Duodenal mucosa (tissue), 2 donors: ENCODE results near the gene FOXA1.

ENCODE experiments used
- H3K27ac ChIP-seq: one replicate; pipeline ENCODE4 v1.7.0; 2013; ENCODE audit warnings: low read depth, low read length
- H3K27me3 ChIP-seq, 2 donors: one replicate each; pipeline ENCODE4 v1.7.0; 2013; ENCODE audit warnings: low read length in 2 of 2, control low read depth in 1 of 2; ENCODE audit not compliant: insufficient read depth in 2 of 2, control insufficient read depth in 1 of 2
- H3K36me3 ChIP-seq, 2 donors: one replicate each; pipeline ENCODE4 v1.7.0; 2013; ENCODE audit warnings: low read length in 2 of 2, control low read depth in 1 of 2; ENCODE audit not compliant: insufficient read depth in 2 of 2, control insufficient read depth in 1 of 2
- H3K4me1 ChIP-seq, 2 donors: one replicate each; pipeline ENCODE4 v1.7.0; 2013; ENCODE audit warnings: low read length in 2 of 2, control low read depth in 1 of 2; ENCODE audit not compliant: insufficient read depth in 2 of 2, control insufficient read depth in 1 of 2
- H3K4me3 ChIP-seq, 2 donors: one replicate each; pipeline ENCODE4 v1.7.0; 2013; ENCODE audit warnings: low read length in 2 of 2, low read depth in 1 of 2
- H3K9ac ChIP-seq, 2 donors: one replicate each; pipeline ENCODE4 v1.7.0; 2013; ENCODE audit warnings: low read length in 2 of 2, low read depth in 1 of 2
- H3K9me3 ChIP-seq, 2 donors: one replicate each; pipeline ENCODE4 v1.7.0; 2013; ENCODE audit warnings: low read length in 2 of 2, control low read depth in 1 of 2; ENCODE audit not compliant: control insufficient read depth in 1 of 2

The FOXA1 gene

DNA sequence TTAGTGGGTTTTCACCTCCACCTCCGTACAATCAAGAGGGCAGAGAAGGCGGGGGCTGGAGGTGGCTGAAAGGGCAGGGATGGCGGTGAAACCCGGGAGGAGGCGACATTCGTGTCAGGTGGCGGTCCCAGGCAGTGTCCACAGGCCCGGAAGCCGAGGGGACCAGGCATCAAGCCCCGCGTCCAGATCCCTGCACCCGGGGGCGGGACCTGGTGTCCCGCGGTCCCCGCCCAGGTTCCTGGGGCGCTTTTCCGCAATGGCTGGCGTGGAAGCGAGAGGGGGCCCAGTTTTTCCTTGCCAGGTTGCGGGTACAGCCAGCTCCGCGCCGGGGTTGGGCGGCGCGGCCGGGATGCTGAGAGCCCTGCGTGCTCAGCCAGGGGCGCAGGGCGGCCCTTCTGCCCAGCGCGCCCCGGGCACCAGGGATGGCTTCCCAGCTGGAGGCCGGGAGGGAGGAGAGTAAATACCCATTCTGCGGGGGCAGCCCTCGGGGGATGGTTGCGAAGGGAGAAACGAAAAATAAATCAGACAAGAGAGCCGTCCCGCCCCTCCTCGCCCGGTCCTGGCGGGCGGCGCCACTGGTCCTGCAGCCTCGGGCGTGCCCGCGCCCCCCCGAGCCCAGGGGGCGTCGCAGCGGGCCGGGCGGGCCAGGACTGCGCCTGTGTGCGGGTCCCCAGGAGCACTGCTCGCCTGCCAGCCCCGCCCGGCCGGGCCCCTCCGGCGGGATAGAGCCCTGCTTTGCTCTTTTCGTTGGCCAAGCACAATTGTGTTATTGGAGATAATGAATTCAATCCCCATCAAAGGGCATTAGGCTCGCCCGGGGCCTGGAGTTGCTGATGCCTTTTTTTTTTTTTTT lies 11.5 kb downstream of the FOXA1 start:
- H3K4me3 ChIP-seq = peak overlapping the region; percentile 65 to 71
- peaks cover 0 to 6% of the 10 kb centered on the region in 2 donors for H3K4me1 ChIP-seq
- no peak overlapping the region for H3K27ac ChIP-seq
- H3K9me3 ChIP-seq = no peaks in the 10 kb centered on the region
- H3K9ac ChIP-seq = peak overlapping the region; percentile 47 to 50
- H3K27me3 ChIP-seq = peaks cover 10 to 20% of the 10 kb centered on the region in 2 donors
- no peaks in the 10 kb centered on the region for H3K36me3 ChIP-seq

DNA sequence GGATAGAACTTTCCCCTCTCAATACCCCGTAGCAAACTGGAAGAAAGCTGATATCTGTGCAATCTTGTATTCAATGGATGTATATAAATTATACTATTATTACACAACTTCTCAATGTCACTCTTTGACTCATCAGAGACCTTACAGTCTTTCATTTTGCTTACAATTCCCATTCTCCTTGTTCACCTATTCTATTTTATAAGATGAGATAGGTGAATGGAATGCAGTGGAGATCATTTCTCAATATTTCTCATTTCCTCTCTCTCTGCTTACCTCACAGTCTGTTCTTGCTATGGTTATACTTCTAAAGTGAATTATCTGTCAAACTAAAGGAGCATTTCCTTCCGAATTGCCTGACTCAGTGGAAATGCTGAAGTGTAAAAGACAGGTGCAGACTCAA lies 14.9 kb downstream of the FOXA1 start:
- Histone ChIP-seq H3K9me3 (no peaks in the 10 kb centered on the region), H3K27ac (no peak overlapping the region), H3K36me3 (no peaks in the 10 kb centered on the region)

DNA sequence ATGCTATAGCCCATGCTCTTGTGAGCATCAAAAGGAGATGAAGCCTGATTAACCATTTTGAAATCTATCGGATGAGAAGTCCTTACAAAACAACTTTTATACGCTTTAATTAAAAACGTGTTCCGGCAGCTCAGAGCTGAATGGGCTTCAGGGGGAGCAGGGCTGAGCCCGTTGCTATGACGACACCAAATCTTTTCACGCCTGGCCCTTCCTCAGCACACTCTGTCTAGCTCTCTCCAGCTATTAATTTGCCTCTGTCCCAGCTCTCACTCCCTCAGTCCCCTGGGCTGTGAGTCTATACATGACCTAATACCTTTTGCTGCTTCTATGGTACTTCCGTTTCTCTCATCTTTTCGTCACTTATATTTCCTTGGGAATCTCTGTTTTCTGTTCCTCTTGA lies 15.8 kb downstream of the FOXA1 start:
- H3K9ac ChIP-seq = no peak overlapping the region
- no peak overlapping the region for H3K27ac ChIP-seq
- no peaks in the 10 kb centered on the region for H3K36me3 ChIP-seq
- H3K4me1 ChIP-seq = no peaks in the 10 kb centered on the region
- H3K4me3 ChIP-seq = no peak overlapping the region
- peaks cover 0 to 5% of the 10 kb centered on the region in 2 donors for H3K27me3 ChIP-seq
- H3K9me3 ChIP-seq = no peaks in the 10 kb centered on the region

More for the DNA sequence above, 14.9 kb downstream of the FOXA1 start:
- Histone ChIP-seq H3K4me3 (no peak overlapping the region), H3K27me3 (peaks cover 5% of the 10 kb centered on the region in 2 donors), H3K9ac (no peak overlapping the region), H3K4me1 (no peaks in the 10 kb centered on the region)

DNA sequence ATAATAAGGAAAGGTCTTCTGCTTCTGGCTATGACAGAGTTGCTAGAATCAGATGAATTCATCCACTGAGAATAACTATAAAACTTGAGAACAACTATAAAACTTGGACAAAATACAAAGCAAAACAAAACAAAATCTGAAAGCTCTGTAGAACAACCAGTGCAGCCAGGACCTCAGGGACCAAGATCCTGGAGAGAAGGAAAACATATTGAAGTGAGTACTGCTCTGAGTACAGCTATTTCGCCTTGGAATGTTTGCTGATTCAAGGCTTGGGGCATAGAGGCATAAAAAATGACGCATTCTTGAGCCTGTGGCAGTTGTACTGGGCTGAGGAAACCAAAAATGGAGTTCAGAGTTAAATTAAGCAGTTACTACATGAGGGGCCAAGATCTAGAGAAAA lies 21.7 kb downstream of the FOXA1 start:
- Histone ChIP-seq H3K4me1 (no peaks in the 10 kb centered on the region), H3K36me3 (no peaks in the 10 kb centered on the region), H3K9ac (no peak overlapping the region), H3K9me3 (no peaks in the 10 kb centered on the region), H3K27ac (no peak overlapping the region), H3K27me3 (no peaks in the 10 kb centered on the region), H3K4me3 (no peak overlapping the region)

DNA sequence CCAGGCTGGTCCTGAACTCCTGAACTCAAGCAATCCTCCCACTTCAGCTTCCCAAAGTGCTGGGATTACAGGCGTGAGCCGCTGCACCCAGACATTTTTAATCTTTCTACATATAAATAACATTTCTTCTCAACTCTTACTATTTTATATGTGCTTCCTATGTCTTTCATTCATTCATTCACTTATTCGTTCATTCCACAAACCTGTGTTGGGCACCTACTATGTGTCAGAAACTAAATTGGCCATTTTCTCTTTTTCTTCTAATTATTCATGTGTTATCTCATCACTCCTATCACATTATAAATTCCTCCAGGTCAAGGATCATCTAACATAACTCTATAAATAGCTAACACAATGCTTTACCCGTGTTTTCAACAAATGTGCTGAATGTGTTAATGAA lies 23.7 kb downstream of the FOXA1 start:
- no peaks in the 10 kb centered on the region for H3K27me3 ChIP-seq
- no peak overlapping the region for H3K9ac ChIP-seq
- H3K4me1 ChIP-seq = peaks cover 0 to 8% of the 10 kb centered on the region in 2 donors
- H3K9me3 ChIP-seq = no peaks in the 10 kb centered on the region
- H3K4me3 ChIP-seq = no peak overlapping the region
- no peak overlapping the region for H3K27ac ChIP-seq
- no peaks in the 10 kb centered on the region for H3K36me3 ChIP-seq

DNA sequence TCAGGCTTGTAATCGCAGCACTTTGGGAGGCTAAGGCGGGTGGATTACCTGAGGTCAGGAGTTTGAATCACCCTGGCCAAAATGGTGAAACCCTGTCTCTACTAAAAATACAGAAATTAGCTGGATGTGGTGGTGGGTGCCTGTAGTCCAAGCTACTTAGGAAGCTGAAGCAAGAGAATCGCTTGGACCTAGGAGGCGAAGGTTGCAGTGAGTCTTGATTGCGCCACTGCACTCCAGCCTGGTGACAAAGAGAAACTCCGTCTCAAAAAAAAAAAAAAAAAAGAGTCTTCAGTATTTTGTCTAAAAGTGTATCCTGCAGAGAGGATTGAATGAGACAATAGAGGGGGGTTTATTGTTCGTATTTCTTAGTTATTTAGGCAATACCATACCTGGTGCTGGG lies 25.3 kb downstream of the FOXA1 start:
- H3K36me3 ChIP-seq = no peaks in the 10 kb centered on the region
- H3K9me3 ChIP-seq = no peaks in the 10 kb centered on the region
- H3K27me3 ChIP-seq = no peaks in the 10 kb centered on the region
- H3K9ac ChIP-seq = no peak overlapping the region
- no peak overlapping the region for H3K4me3 ChIP-seq
- peaks cover 0 to 8% of the 10 kb centered on the region in 2 donors for H3K4me1 ChIP-seq
- no peak overlapping the region for H3K27ac ChIP-seq

DNA sequence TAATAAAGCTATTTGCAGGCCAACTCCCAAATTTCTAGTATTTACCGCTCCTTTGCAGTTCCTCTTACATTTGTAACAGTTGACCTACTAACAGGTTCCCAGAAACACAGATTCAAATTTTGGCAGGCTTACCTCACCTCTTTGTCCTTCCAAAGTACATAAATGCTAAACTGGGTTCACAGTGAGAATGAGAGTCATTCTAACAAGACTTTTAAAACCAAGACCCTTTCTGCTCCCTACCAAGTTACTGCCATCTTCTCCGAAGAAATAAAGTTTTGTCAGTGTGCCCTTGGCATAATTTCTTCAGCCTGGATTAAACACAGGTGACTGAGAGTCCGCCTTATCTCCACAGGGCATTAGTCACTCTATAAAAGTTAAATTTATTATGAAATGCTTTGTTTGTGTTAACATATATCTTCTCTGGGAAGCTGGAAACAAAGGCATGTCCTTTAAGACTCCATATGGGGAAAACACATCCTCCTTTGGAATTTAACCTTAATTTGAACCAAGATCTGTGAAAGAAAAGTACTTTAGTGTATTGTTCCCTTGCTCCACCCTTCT lies 28.2 kb downstream of the FOXA1 start:
- no peaks in the 10 kb centered on the region for H3K27me3 ChIP-seq
- H3K4me1 ChIP-seq = peaks cover 0 to 8% of the 10 kb centered on the region in 2 donors
- no peak overlapping the region for H3K4me3 ChIP-seq
- H3K9ac ChIP-seq = no peak overlapping the region
- no peaks in the 10 kb centered on the region for H3K36me3 ChIP-seq
- no peaks in the 10 kb centered on the region for H3K9me3 ChIP-seq
- no peak overlapping the region for H3K27ac ChIP-seq

DNA sequence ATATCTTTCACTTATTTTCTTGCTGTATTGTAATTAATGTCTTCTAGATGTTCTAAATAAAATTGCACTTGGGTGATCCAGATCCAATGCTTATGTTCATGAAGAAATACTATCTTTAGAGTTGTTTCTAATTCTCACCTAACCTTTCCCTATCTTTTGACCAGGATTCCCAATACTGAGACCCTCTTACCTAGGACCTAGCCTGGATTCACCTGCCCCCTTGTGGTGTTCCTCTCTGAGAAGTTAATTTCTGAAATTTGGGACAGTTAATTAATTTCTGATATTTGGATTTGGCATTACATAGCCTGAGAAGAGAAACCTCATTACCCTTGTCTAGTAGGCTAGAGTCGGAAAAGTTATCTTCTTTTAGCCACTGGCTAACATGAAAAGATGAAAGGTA lies 29.5 kb downstream of the FOXA1 start:
- no peak overlapping the region for H3K9ac ChIP-seq
- H3K27ac ChIP-seq = no peak overlapping the region

DNA sequence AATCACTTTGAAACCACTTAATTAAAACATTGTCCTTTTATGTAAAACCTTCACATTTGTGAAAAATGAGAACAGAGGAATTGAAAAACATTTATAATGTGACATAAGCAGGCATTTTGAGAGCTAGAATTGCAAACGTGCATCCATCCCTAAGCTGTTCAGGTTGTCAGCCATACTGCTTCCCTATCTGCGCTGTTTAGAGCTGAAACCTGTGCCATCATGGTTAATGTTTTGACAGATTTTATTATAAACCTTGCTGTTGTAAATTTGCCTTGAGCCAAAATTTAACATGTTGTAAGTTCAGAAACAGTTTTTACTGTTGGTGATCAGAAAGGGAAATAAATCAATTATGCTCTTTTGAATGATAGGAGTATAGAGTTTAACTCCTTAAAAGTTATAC lies 31.9 kb downstream of the FOXA1 start:
- peaks cover 0 to 8% of the 10 kb centered on the region in 2 donors for H3K4me1 ChIP-seq
- no peaks in the 10 kb centered on the region for H3K27me3 ChIP-seq
- no peak overlapping the region for H3K4me3 ChIP-seq
- H3K9me3 ChIP-seq = no peaks in the 10 kb centered on the region
- H3K27ac ChIP-seq = no peak overlapping the region
- no peak overlapping the region for H3K9ac ChIP-seq
- H3K36me3 ChIP-seq = no peaks in the 10 kb centered on the region

More for the DNA sequence above, 29.5 kb downstream of the FOXA1 start:
- H3K9me3 ChIP-seq = no peaks in the 10 kb centered on the region
- H3K36me3 ChIP-seq = no peaks in the 10 kb centered on the region
- H3K4me1 ChIP-seq = peaks cover 0 to 8% of the 10 kb centered on the region in 2 donors
- no peaks in the 10 kb centered on the region for H3K27me3 ChIP-seq
- H3K4me3 ChIP-seq = no peak overlapping the region

DNA sequence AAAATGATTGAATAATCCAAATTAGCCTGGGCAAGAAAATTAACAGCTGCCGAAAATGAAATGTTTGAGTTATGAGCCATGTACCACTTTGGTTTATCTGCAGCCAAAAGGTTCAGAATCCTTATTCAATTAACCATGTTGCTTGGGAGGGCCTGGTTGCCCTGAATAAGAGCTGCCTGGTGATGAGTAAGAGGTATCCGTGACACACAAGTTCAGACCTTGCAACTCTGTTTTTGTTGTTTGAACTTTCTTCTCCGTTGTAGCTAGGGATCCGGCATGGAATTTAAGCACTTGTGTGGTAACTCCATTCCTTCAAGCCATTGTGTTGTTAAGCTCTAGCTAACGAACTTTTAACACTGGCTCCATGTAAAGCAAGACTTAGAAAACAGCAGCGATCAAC lies 35.7 kb downstream of the FOXA1 start:
- no peaks in the 10 kb centered on the region for H3K27me3 ChIP-seq
- no peak overlapping the region for H3K4me3 ChIP-seq
- H3K4me1 ChIP-seq = no peaks in the 10 kb centered on the region
- no peak overlapping the region for H3K9ac ChIP-seq
- H3K9me3 ChIP-seq = no peaks in the 10 kb centered on the region
- H3K36me3 ChIP-seq = no peaks in the 10 kb centered on the region
- H3K27ac ChIP-seq = no peak overlapping the region
